Effector memory CD4-positive, alpha-beta T cell (primary cell): Measurements from ENCODE around the gene JMJD1C.

Experiments
- DNase-seq, 3 donors: peaks; one replicate each; pipeline ENCODE4 v3.0.0-alpha.2; 2020
- H3K27ac ChIP-seq: 2 replicates; pipeline ENCODE4 v1.7.0; 2013; ENCODE audit warnings: mild to moderate bottlenecking, low read length, moderate library complexity; ENCODE audit not compliant: insufficient read depth, poor library complexity, severe bottlenecking
- H3K27me3 ChIP-seq: replicated peaks from 2 replicates; pipeline ENCODE4 v1.7.0; 2013; ENCODE audit warnings: mild to moderate bottlenecking, low read length; ENCODE audit not compliant: insufficient read depth, control insufficient read depth, poor library complexity, severe bottlenecking
- H3K36me3 ChIP-seq: 2 replicates; pipeline ENCODE4 v1.7.0; 2013; ENCODE audit warnings: mild to moderate bottlenecking, low read length, moderate library complexity; ENCODE audit not compliant: control insufficient read depth, insufficient read depth
- H3K4me1 ChIP-seq: 2 replicates; pipeline ENCODE4 v1.7.0; 2013; ENCODE audit warnings: low read length, mild to moderate bottlenecking; ENCODE audit not compliant: control insufficient read depth, insufficient read depth, poor library complexity, severe bottlenecking
- H3K4me3 ChIP-seq: 2 replicates; pipeline ENCODE4 v1.7.0; 2013; ENCODE audit warnings: low read length, low read depth, mild to moderate bottlenecking; ENCODE audit not compliant: insufficient read depth, poor library complexity, severe bottlenecking
- H3K9me3 ChIP-seq: 2 replicates; pipeline ENCODE4 v1.7.0; 2013; ENCODE audit warnings: mild to moderate bottlenecking, low read length, moderate library complexity; ENCODE audit not compliant: control insufficient read depth

The JMJD1C gene

GRCh38 chr10:63206576-63206975 is 259.2 kb downstream of the JMJD1C start:
- no peaks in the 10 kb centered on the region for H3K9me3 ChIP-seq
- no peaks in the 10 kb centered on the region for H3K27me3 ChIP-seq
- DNase-seq: no peak
- no peak overlapping the region for H3K4me3 ChIP-seq
- peaks cover 14% of the 10 kb centered on the region for H3K4me1 ChIP-seq
- peaks cover 20% of the 10 kb centered on the region for H3K36me3 ChIP-seq
- H3K27ac ChIP-seq: no peak overlapping the region

- Histone ChIP-seq H3K27me3 (no peaks in the 10 kb centered on the region), H3K9me3 (no peaks in the 10 kb centered on the region), H3K36me3 (peaks cover 28% of the 10 kb centered on the region), H3K27ac (no peak overlapping the region), H3K4me3 (no peak overlapping the region), H3K4me1 (peaks cover 14% of the 10 kb centered on the region)
- DNase-seq: no peak
Measured at GRCh38 chr10:63205421-63205820, 260.4 kb downstream of the JMJD1C start.

DNA sequence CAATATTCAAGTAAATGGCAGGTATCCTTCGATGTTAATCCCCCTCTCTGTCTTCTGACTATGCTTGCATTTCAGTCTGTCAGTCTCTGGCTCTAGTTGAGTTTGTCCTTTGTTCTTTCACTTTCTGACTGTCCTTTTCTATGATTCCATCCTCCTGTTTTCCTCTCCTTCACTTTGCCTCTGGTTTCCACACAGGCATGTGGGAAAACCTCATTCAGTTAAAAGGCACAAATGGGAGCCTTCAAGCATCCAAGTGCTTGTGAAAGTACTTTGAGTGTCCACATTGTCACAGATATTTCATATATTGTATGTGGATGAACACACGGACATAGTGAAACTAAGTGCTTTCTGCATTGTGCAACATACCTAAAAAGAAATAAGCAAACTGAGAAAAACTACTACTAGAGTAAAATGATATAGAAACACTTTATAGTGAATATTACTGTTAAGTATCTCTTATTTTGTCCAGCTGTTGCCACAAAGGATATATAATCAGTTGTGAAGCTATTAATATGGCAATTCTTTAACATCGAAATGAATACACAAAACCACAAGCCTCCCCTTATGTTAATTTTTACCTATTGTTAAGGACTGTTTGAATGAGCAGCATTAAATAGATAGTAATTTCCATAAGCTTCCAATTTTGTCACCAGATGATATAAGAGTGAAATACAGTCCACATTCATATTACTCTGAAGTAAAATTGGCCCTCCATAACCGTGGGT is 260.9 kb downstream of the JMJD1C start:
- Histone ChIP-seq H3K36me3 (peaks cover 30% of the 10 kb centered on the region), H3K9me3 (no peaks in the 10 kb centered on the region), H3K4me1 (peaks cover 14% of the 10 kb centered on the region), H3K4me3 (no peak overlapping the region), H3K27me3 (no peaks in the 10 kb centered on the region), H3K27ac (no peak overlapping the region)
- DNase-seq: no peak

DNA sequence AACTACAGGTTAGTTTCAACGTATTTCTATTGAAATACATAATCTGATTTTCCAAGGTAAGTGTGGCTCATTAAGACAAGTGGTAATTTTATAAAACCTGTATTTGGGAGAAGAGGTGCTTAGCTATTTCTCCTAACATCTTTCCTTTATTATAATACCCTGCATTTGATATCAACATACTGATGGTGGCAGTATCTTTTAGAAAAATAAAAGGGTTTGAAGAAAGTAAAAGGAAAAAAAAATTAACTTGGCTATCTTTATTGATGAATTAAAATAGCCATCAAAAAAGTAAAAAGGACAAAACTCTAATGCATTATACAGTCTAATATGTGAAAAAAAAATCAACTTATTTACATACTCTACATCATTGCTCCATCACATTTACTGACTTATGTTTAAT is 264.7 kb downstream of the JMJD1C start:
- H3K36me3 ChIP-seq: peaks cover 39% of the 10 kb centered on the region

DNA sequence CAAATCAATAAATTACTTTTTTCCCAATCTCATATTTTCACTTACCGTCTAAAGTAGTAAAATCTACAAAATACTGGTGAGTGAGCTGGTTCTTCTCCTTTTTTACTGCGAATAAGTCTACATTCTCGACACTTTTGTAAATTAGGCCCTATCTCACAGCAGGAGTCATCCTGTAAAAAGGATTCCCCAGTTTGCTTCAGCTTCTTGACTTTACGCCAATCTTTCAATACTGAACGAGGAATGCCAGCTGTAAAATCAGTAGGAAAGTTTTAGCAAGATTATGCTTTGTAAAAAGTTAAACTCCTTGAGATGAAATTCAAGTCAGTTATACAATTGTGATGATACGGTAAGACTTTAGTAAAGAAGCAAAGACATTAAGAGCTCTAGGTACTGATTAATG is 265.3 kb downstream of the JMJD1C start:
- peaks cover 35% of the 10 kb centered on the region for H3K36me3 ChIP-seq
- no peak overlapping the region for H3K27ac ChIP-seq
- DNase-seq: no peak
- H3K9me3 ChIP-seq: no peaks in the 10 kb centered on the region
- no peak overlapping the region for H3K4me3 ChIP-seq
- H3K4me1 ChIP-seq: peaks cover 3% of the 10 kb centered on the region
- H3K27me3 ChIP-seq: no peaks in the 10 kb centered on the region

More for the DNA sequence above, 264.7 kb downstream of the JMJD1C start:
- Histone ChIP-seq H3K4me1 (peaks cover 4% of the 10 kb centered on the region), H3K9me3 (no peaks in the 10 kb centered on the region), H3K27ac (no peak overlapping the region), H3K4me3 (no peak overlapping the region), H3K27me3 (no peaks in the 10 kb centered on the region)
- no peak for DNase-seq

GRCh38 chr10:63199716-63200115 is 266.1 kb downstream of the JMJD1C start:
- no peaks in the 10 kb centered on the region for H3K27me3 ChIP-seq
- peaks cover 41% of the 10 kb centered on the region for H3K36me3 ChIP-seq
- H3K27ac ChIP-seq: no peak overlapping the region

GRCh38 chr10:63197344-63198092 is 268.3 kb downstream of the JMJD1C start:
- H3K36me3 ChIP-seq: peaks cover 48% of the 10 kb centered on the region
- H3K9me3 ChIP-seq: no peaks in the 10 kb centered on the region
- no peak for DNase-seq

More at GRCh38 chr10:63199716-63200115, 266.1 kb downstream of the JMJD1C start:
- DNase-seq: no peak
- Histone ChIP-seq H3K4me1 (no peaks in the 10 kb centered on the region), H3K9me3 (no peaks in the 10 kb centered on the region), H3K4me3 (no peak overlapping the region)

GRCh38 chr10:63192826-63193225 is 273.0 kb downstream of the JMJD1C start:
- no peaks in the 10 kb centered on the region for H3K4me1 ChIP-seq
- no peak for DNase-seq
- peaks cover 52% of the 10 kb centered on the region for H3K36me3 ChIP-seq
- no peaks in the 10 kb centered on the region for H3K9me3 ChIP-seq
- H3K27ac ChIP-seq: no peak overlapping the region
- H3K4me3 ChIP-seq: no peak overlapping the region
- H3K27me3 ChIP-seq: no peaks in the 10 kb centered on the region

More at GRCh38 chr10:63197344-63198092, 268.3 kb downstream of the JMJD1C start:
- no peak overlapping the region for H3K27ac ChIP-seq
- H3K27me3 ChIP-seq: no peaks in the 10 kb centered on the region
- H3K4me1 ChIP-seq: no peaks in the 10 kb centered on the region
- H3K4me3 ChIP-seq: no peak overlapping the region

GRCh38 chr10:63175534-63175933 is 290.2 kb downstream of the JMJD1C start:
- Histone ChIP-seq H3K4me1 (no peaks in the 10 kb centered on the region), H3K27me3 (no peaks in the 10 kb centered on the region), H3K36me3 (peaks cover 42% of the 10 kb centered on the region), H3K27ac (no peak overlapping the region), H3K9me3 (no peaks in the 10 kb centered on the region), H3K4me3 (no peak overlapping the region)
- no peak for DNase-seq
